ENCODE results near the gene UACA.

DNA sequence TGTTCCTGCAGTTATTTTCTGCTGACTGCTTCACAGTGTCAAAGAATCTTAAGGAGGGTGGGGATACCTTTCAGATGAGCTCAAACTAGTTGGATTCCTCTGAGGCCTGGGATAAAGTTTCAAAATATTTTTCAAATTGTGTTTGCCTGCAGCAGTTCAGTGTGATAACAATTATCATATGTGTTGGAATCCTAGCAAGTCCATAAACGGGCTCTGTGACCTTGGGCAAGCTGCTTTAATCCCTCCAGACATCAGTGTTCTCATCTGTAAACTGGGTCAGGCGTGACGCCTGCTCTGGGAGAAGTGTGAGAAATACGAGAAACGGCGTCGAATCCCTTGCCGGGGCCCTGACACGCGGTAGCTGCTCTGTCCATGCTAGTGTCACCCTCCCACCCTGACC is 153.5 kb downstream of the UACA start:
- TF ChIP-seq, protein P1, sequence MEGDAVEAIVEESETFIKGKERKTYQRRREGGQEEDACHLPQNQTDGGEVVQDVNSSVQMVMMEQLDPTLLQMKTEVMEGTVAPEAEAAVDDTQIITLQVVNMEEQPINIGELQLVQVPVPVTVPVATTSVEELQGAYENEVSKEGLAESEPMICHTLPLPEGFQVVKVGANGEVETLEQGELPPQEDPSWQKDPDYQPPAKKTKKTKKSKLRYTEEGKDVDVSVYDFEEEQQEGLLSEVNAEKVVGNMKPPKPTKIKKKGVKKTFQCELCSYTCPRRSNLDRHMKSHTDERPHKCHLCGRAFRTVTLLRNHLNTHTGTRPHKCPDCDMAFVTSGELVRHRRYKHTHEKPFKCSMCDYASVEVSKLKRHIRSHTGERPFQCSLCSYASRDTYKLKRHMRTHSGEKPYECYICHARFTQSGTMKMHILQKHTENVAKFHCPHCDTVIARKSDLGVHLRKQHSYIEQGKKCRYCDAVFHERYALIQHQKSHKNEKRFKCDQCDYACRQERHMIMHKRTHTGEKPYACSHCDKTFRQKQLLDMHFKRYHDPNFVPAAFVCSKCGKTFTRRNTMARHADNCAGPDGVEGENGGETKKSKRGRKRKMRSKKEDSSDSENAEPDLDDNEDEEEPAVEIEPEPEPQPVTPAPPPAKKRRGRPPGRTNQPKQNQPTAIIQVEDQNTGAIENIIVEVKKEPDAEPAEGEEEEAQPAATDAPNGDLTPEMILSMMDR (IDR thresholded peaks at IDR 0.05 in 4 of 5, conservative IDR thresholded peaks at IDR 0.05 in 1 of 5) = no peak
- TF ChIP-seq POLR2A (IDR thresholded peaks at IDR 0.05) = no peak
